Activated CD4-positive, CD25-positive, alpha-beta regulatory T cell treated with anti-CD3 and anti-CD28 coated beads, Interleukin-2, amount 50 U/mL, for 72 hours (primary cell): ENCODE measurements around the gene KCNH2.
A peak's percentile ranks its signal among the peaks of the same experiment; 100 is the strongest.
"Not testable (repeated sequence)": the region's sequence is repeated elsewhere in the genome, so short reads cannot be mapped to it uniquely, and the experiment has no call there.

Source experiments
- DNase-seq: peaks from one replicate; pipeline ENCODE4 v3.0.0; 2021

KCNH2 gene

GRCh38 chr7:150978126-150978789 lies at the start of gene KCNH2:
KCNH2 (minus strand) TSS chr7:150978321; CDS start chr7:150977913, 408 bp downstream.
- no peak for DNase-seq

- not testable (repeated sequence) for DNase-seq
Observed at GRCh38 chr7:151027728-151028130, 49.6 kb upstream of the KCNH2 start.

- not testable (repeated sequence) for DNase-seq
Observed at GRCh38 chr7:151026771-151027727, 48.9 kb upstream of the KCNH2 start.

GRCh38 chr7:151025924-151026671 lies 48.0 kb upstream of the KCNH2 start:
- DNase-seq, result no peak

- DNase-seq, result no peak
Observed at GRCh38 chr7:151024435-151025056, 46.4 kb upstream of the KCNH2 start, which contains the start of gene ATG9B. ATG9B (minus strand) TSS chr7:151024494; CDS start chr7:151024423, 71 bp downstream.

- no peak for DNase-seq
Observed at GRCh38 chr7:151023232-151023631, 45.1 kb upstream of the KCNH2 start.

- DNase-seq, result no peak
Observed at GRCh38 chr7:151020231-151020630, 42.1 kb upstream of the KCNH2 start.

GRCh38 chr7:151019130-151019447 lies 41.0 kb upstream of the KCNH2 start:
- DNase-seq, result no peak

GRCh38 chr7:151018421-151019129 lies 40.5 kb upstream of the KCNH2 start:
- DNase-seq, result no peak

- peak; percentile 81 for DNase-seq
Observed at GRCh38 chr7:151017953-151018420, 39.9 kb upstream of the KCNH2 start.

- no peak for DNase-seq
Observed at GRCh38 chr7:151017370-151017952, 39.3 kb upstream of the KCNH2 start.

- no peak for DNase-seq
Observed at GRCh38 chr7:151016942-151017341, 38.8 kb upstream of the KCNH2 start.

- DNase-seq, result no peak
Observed at GRCh38 chr7:151016505-151016904, 38.4 kb upstream of the KCNH2 start.

- DNase-seq, result no peak
Observed at GRCh38 chr7:151015967-151016366, 37.8 kb upstream of the KCNH2 start.

- no peak for DNase-seq
Observed at GRCh38 chr7:151014950-151015349, 36.8 kb upstream of the KCNH2 start.

GRCh38 chr7:151013733-151014497 lies 35.8 kb upstream of the KCNH2 start:
- peak; percentile 79 for DNase-seq

GRCh38 chr7:151013356-151013732 lies 35.2 kb upstream of the KCNH2 start:
- no peak for DNase-seq

GRCh38 chr7:151012911-151013347 lies 34.8 kb upstream of the KCNH2 start:
- DNase-seq, result no peak

GRCh38 chr7:151012031-151012692 lies 34.0 kb upstream of the KCNH2 start:
- no peak for DNase-seq

- not testable (repeated sequence) for DNase-seq
Observed at GRCh38 chr7:151011616-151012015, 33.5 kb upstream of the KCNH2 start.
